Measurements from ENCODE around the gene KCNK13.
A peak's percentile ranks its signal among the peaks of the same experiment; 100 is the strongest.
"Not testable (repeated sequence)": the region's sequence is repeated elsewhere in the genome, so short reads cannot be mapped to it uniquely, and the experiment has no call there.

KCNK13 gene

GRCh38 chr14:90079576-90079975 lies 17.8 kb downstream of the KCNK13 start:
- no peak overlapping the region for H3K4me3 Mint-ChIP-seq
- ATAC-seq (replicated peaks; ENCODE audit: extremely low read depth, poor library complexity, severe bottlenecking) (no peak), DNase-seq (ENCODE audit: low spot score in 2 of 2) (no peak)
- peaks cover 2% of the 10 kb centered on the region for H3K36me3 Mint-ChIP-seq (ENCODE audit: insufficient read depth)
- H3K27ac Mint-ChIP-seq (ENCODE audit: low read depth) = no peak overlapping the region
- peaks cover 72% of the 10 kb centered on the region for H3K27me3 Mint-ChIP-seq
- H3K4me1 Mint-ChIP-seq = no peaks in the 10 kb centered on the region
- no peaks in the 10 kb centered on the region for H3K9me3 Mint-ChIP-seq

GRCh38 chr14:90087433-90087832 lies 25.6 kb downstream of the KCNK13 start:
- Mint-ChIP-seq H3K27me3 (peaks cover 42% of the 10 kb centered on the region), H3K27ac (ENCODE audit: low read depth) (no peak overlapping the region), H3K4me3 (no peak overlapping the region), H3K9me3 (no peaks in the 10 kb centered on the region), H3K36me3 (ENCODE audit: insufficient read depth) (no peaks in the 10 kb centered on the region), H3K4me1 (no peaks in the 10 kb centered on the region)
- DNase-seq (ENCODE audit: low spot score in 2 of 2) (no peak), ATAC-seq (replicated peaks; ENCODE audit: extremely low read depth, poor library complexity, severe bottlenecking) (peak; percentile 19)

- Mint-ChIP-seq H3K27ac (ENCODE audit: low read depth) (no peak overlapping the region), H3K27me3 (peaks cover 44% of the 10 kb centered on the region), H3K4me3 (no peak overlapping the region), H3K36me3 (ENCODE audit: insufficient read depth) (no peaks in the 10 kb centered on the region), H3K4me1 (no peaks in the 10 kb centered on the region), H3K9me3 (no peaks in the 10 kb centered on the region)
- ATAC-seq (replicated peaks; ENCODE audit: extremely low read depth, poor library complexity, severe bottlenecking) = no peak
- DNase-seq (ENCODE audit: low spot score in 2 of 2) = no peak
These were observed 26.4 kb downstream of the KCNK13 start for GRCh38 chr14:90088176-90088575.

- H3K4me3 Mint-ChIP-seq; H3K27ac Mint-ChIP-seq (ENCODE audit: low read depth); H3K9me3 Mint-ChIP-seq; ATAC-seq (replicated peaks; ENCODE audit: extremely low read depth, poor library complexity, severe bottlenecking); H3K36me3 Mint-ChIP-seq (ENCODE audit: insufficient read depth); DNase-seq (ENCODE audit: low spot score in 2 of 2); H3K4me1 Mint-ChIP-seq: not testable (repeated sequence)
- H3K27me3 Mint-ChIP-seq = peaks cover 48% of the 10 kb centered on the region
These were observed 27.7 kb downstream of the KCNK13 start for GRCh38 chr14:90089486-90089885.

- ATAC-seq (replicated peaks; ENCODE audit: extremely low read depth, poor library complexity, severe bottlenecking) (no peak), DNase-seq (ENCODE audit: low spot score in 2 of 2) (no peak)
- H3K4me1 Mint-ChIP-seq = no peaks in the 10 kb centered on the region
- H3K4me3 Mint-ChIP-seq = no peak overlapping the region
- no peaks in the 10 kb centered on the region for H3K36me3 Mint-ChIP-seq (ENCODE audit: insufficient read depth)
- H3K9me3 Mint-ChIP-seq = no peaks in the 10 kb centered on the region
- H3K27me3 Mint-ChIP-seq = peaks cover 55% of the 10 kb centered on the region
- no peak overlapping the region for H3K27ac Mint-ChIP-seq (ENCODE audit: low read depth)
These were observed 29.6 kb downstream of the KCNK13 start for GRCh38 chr14:90091393-90091792.

GRCh38 chr14:90093942-90094595 lies 32.3 kb downstream of the KCNK13 start:
- Mint-ChIP-seq H3K27ac (ENCODE audit: low read depth) (no peak overlapping the region), H3K36me3 (ENCODE audit: insufficient read depth) (no peaks in the 10 kb centered on the region), H3K4me3 (no peak overlapping the region), H3K27me3 (peaks cover 47% of the 10 kb centered on the region), H3K9me3 (no peaks in the 10 kb centered on the region), H3K4me1 (no peaks in the 10 kb centered on the region)
- ATAC-seq (replicated peaks; ENCODE audit: extremely low read depth, poor library complexity, severe bottlenecking) (no peak), DNase-seq (ENCODE audit: low spot score in 2 of 2) (no peak)

GRCh38 chr14:90095096-90095495 lies 33.3 kb downstream of the KCNK13 start:
- H3K27me3 Mint-ChIP-seq = peaks cover 40% of the 10 kb centered on the region
- DNase-seq (ENCODE audit: low spot score in 2 of 2) (no peak), ATAC-seq (replicated peaks; ENCODE audit: extremely low read depth, poor library complexity, severe bottlenecking) (no peak)
- no peak overlapping the region for H3K4me3 Mint-ChIP-seq
- no peak overlapping the region for H3K27ac Mint-ChIP-seq (ENCODE audit: low read depth)
- H3K9me3 Mint-ChIP-seq = no peaks in the 10 kb centered on the region
- no peaks in the 10 kb centered on the region for H3K4me1 Mint-ChIP-seq
- H3K36me3 Mint-ChIP-seq (ENCODE audit: insufficient read depth) = no peaks in the 10 kb centered on the region

GRCh38 chr14:90096566-90096965 lies 34.8 kb downstream of the KCNK13 start:
- DNase-seq (ENCODE audit: low spot score in 2 of 2) = no peak
- H3K9me3 Mint-ChIP-seq = no peaks in the 10 kb centered on the region

GRCh38 chr14:90103808-90104207 lies 42.0 kb downstream of the KCNK13 start:
- Mint-ChIP-seq H3K27me3 (peaks cover 7% of the 10 kb centered on the region), H3K4me1 (no peaks in the 10 kb centered on the region), H3K27ac (ENCODE audit: low read depth) (no peak overlapping the region), H3K36me3 (ENCODE audit: insufficient read depth) (no peaks in the 10 kb centered on the region), H3K4me3 (no peak overlapping the region), H3K9me3 (no peaks in the 10 kb centered on the region)
- DNase-seq (ENCODE audit: low spot score in 2 of 2) = no peak
- no peak for ATAC-seq (replicated peaks; ENCODE audit: extremely low read depth, poor library complexity, severe bottlenecking)

More at GRCh38 chr14:90096566-90096965, 34.8 kb downstream of the KCNK13 start:
- Mint-ChIP-seq H3K4me3 (no peak overlapping the region), H3K4me1 (no peaks in the 10 kb centered on the region), H3K27ac (ENCODE audit: low read depth) (no peak overlapping the region), H3K36me3 (ENCODE audit: insufficient read depth) (no peaks in the 10 kb centered on the region), H3K27me3 (peaks cover 27% of the 10 kb centered on the region)
- no peak for ATAC-seq (replicated peaks; ENCODE audit: extremely low read depth, poor library complexity, severe bottlenecking)

GRCh38 chr14:90105756-90106155 lies 44.0 kb downstream of the KCNK13 start:
- DNase-seq (ENCODE audit: low spot score in 2 of 2) (no peak), ATAC-seq (replicated peaks; ENCODE audit: extremely low read depth, poor library complexity, severe bottlenecking) (no peak)
- Mint-ChIP-seq H3K27me3 (peaks cover 16% of the 10 kb centered on the region), H3K4me1 (no peaks in the 10 kb centered on the region), H3K27ac (ENCODE audit: low read depth) (no peak overlapping the region), H3K36me3 (ENCODE audit: insufficient read depth) (no peaks in the 10 kb centered on the region), H3K9me3 (no peaks in the 10 kb centered on the region), H3K4me3 (no peak overlapping the region)

GRCh38 chr14:90107789-90108188 lies 46.0 kb downstream of the KCNK13 start:
- peaks cover 34% of the 10 kb centered on the region for H3K27me3 Mint-ChIP-seq

GRCh38 chr14:90109858-90110257 lies 48.1 kb downstream of the KCNK13 start:
- Mint-ChIP-seq H3K36me3 (ENCODE audit: insufficient read depth) (no peaks in the 10 kb centered on the region), H3K27ac (ENCODE audit: low read depth) (no peak overlapping the region), H3K4me1 (no peaks in the 10 kb centered on the region), H3K4me3 (no peak overlapping the region), H3K27me3 (peaks cover 46% of the 10 kb centered on the region), H3K9me3 (no peaks in the 10 kb centered on the region)
- no peak for ATAC-seq (replicated peaks; ENCODE audit: extremely low read depth, poor library complexity, severe bottlenecking)
- no peak for DNase-seq (ENCODE audit: low spot score in 2 of 2)

More at GRCh38 chr14:90107789-90108188, 46.0 kb downstream of the KCNK13 start:
- H3K4me1 Mint-ChIP-seq = no peaks in the 10 kb centered on the region
- no peaks in the 10 kb centered on the region for H3K36me3 Mint-ChIP-seq (ENCODE audit: insufficient read depth)
- ATAC-seq (replicated peaks; ENCODE audit: extremely low read depth, poor library complexity, severe bottlenecking) (no peak), DNase-seq (ENCODE audit: low spot score in 2 of 2) (no peak)
- H3K9me3 Mint-ChIP-seq = no peaks in the 10 kb centered on the region
- H3K4me3 Mint-ChIP-seq = no peak overlapping the region
- no peak overlapping the region for H3K27ac Mint-ChIP-seq (ENCODE audit: low read depth)

GRCh38 chr14:90111895-90112534 lies 50.2 kb downstream of the KCNK13 start:
- ATAC-seq (replicated peaks; ENCODE audit: extremely low read depth, poor library complexity, severe bottlenecking) (no peak), DNase-seq (ENCODE audit: low spot score in 2 of 2) (no peak)
- Mint-ChIP-seq H3K27me3 (peaks cover 68% of the 10 kb centered on the region), H3K4me3 (no peak overlapping the region), H3K4me1 (no peaks in the 10 kb centered on the region), H3K27ac (ENCODE audit: low read depth) (no peak overlapping the region), H3K9me3 (no peaks in the 10 kb centered on the region), H3K36me3 (ENCODE audit: insufficient read depth) (no peaks in the 10 kb centered on the region)

Measured in central memory CD8-positive, alpha-beta T cell (primary cell).